Measurements from ENCODE around the gene CHMP4B. TPM values are rescaled to one million over a fixed set of nuclear protein-coding genes. Genes with fewer than 3 reads are reported as not detected.

The CHMP4B gene
- polyA plus RNA-seq, 4 donors = 82.7 to 111 (median 104) TPM

- no peak for DNase-seq (ENCODE audit: low read depth in 4 of 4, low spot score in 3 of 4)
Observed at GRCh38 chr20:33837096-33837830, 26.1 kb downstream of the CHMP4B start.

GRCh38 chr20:33838035-33838864 lies 27.1 kb downstream of the CHMP4B start:
- DNase-seq (ENCODE audit: low read depth in 4 of 4, low spot score in 3 of 4) = no peak

- no peak for DNase-seq (ENCODE audit: low read depth in 4 of 4, low spot score in 3 of 4)
Observed at GRCh38 chr20:33839591-33839990, 28.4 kb downstream of the CHMP4B start.

- DNase-seq (ENCODE audit: low read depth in 4 of 4, low spot score in 3 of 4) = no peak
Observed at GRCh38 chr20:33840160-33840559, 29.0 kb downstream of the CHMP4B start.

- DNase-seq (ENCODE audit: low read depth in 4 of 4, low spot score in 3 of 4) = no peak
Observed at GRCh38 chr20:33840759-33841435, 29.7 kb downstream of the CHMP4B start.

GRCh38 chr20:33841436-33841799 lies 30.3 kb downstream of the CHMP4B start:
- no peak for DNase-seq (ENCODE audit: low read depth in 4 of 4, low spot score in 3 of 4)

- DNase-seq (ENCODE audit: low read depth in 4 of 4, low spot score in 3 of 4) = no peak
Observed at GRCh38 chr20:33842346-33842745, 31.2 kb downstream of the CHMP4B start.

GRCh38 chr20:33843050-33843449 lies 31.9 kb downstream of the CHMP4B start:
- no peak for DNase-seq (ENCODE audit: low read depth in 4 of 4, low spot score in 3 of 4)

GRCh38 chr20:33843854-33844253 lies 32.7 kb downstream of the CHMP4B start:
- DNase-seq (ENCODE audit: low read depth in 4 of 4, low spot score in 3 of 4) = no peak

- DNase-seq (ENCODE audit: low read depth in 4 of 4, low spot score in 3 of 4) = no peak
Observed at GRCh38 chr20:33846291-33846935, 35.3 kb downstream of the CHMP4B start.

GRCh38 chr20:33847006-33847405 lies 35.9 kb downstream of the CHMP4B start:
- DNase-seq (ENCODE audit: low read depth in 4 of 4, low spot score in 3 of 4) = no peak

- no peak for DNase-seq (ENCODE audit: low read depth in 4 of 4, low spot score in 3 of 4)
Observed at GRCh38 chr20:33848391-33848790, 37.2 kb downstream of the CHMP4B start.

GRCh38 chr20:33850159-33850558 lies 39.0 kb downstream of the CHMP4B start:
- DNase-seq (ENCODE audit: low read depth in 4 of 4, low spot score in 3 of 4) = no peak

GRCh38 chr20:33851842-33852466 lies 40.8 kb downstream of the CHMP4B start:
- no peak for DNase-seq (ENCODE audit: low read depth in 4 of 4, low spot score in 3 of 4)

- DNase-seq (ENCODE audit: low read depth in 4 of 4, low spot score in 3 of 4) = no peak
Observed at GRCh38 chr20:33852626-33853506, 41.7 kb downstream of the CHMP4B start.

- no peak for DNase-seq (ENCODE audit: low read depth in 4 of 4, low spot score in 3 of 4)
Observed at GRCh38 chr20:33853507-33853813, 42.3 kb downstream of the CHMP4B start.

GRCh38 chr20:33857722-33858563 lies 46.8 kb downstream of the CHMP4B start:
- DNase-seq (ENCODE audit: low read depth in 4 of 4, low spot score in 3 of 4) = no peak

- DNase-seq (ENCODE audit: low read depth in 4 of 4, low spot score in 3 of 4) = no peak
Observed at GRCh38 chr20:33858666-33859065, 47.5 kb downstream of the CHMP4B start.

- DNase-seq (ENCODE audit: low read depth in 4 of 4, low spot score in 3 of 4) = no peak
Observed at GRCh38 chr20:33859157-33859695, 48.1 kb downstream of the CHMP4B start.
